Measurements from ENCODE around the gene UBE2E3.

UBE2E3 gene

GRCh38 chr2:180990794-180991193 is 10.4 kb downstream of the UBE2E3 start:
- no peaks in the 10 kb centered on the region for H3K27me3 ChIP-seq (ENCODE audit: control insufficient read depth in 2 of 2, insufficient read depth in 2 of 2, low read length in 2 of 2)
- peaks cover 0 to 3% of the 10 kb centered on the region in 2 donors for H3K36me3 ChIP-seq (ENCODE audit: control insufficient read depth in 2 of 2, insufficient read depth in 2 of 2, low read length in 2 of 2)
- H3K9ac ChIP-seq (ENCODE audit: low read depth in 1 of 2, low read length in 2 of 2) = no peak overlapping the region
- H3K9me3 ChIP-seq (ENCODE audit: control insufficient read depth in 2 of 2, low read length in 2 of 2) = no peaks in the 10 kb centered on the region
- no peak overlapping the region for H3K27ac ChIP-seq (ENCODE audit: low read depth in 2 of 2, low read length in 2 of 2)
- no peak overlapping the region for H3K4me3 ChIP-seq (ENCODE audit: low read length in 2 of 2)
- no peaks in the 10 kb centered on the region for H3K4me1 ChIP-seq (ENCODE audit: control insufficient read depth in 2 of 2, insufficient read depth in 2 of 2, low read length in 2 of 2)

- H3K4me1 ChIP-seq (ENCODE audit: control insufficient read depth in 2 of 2, insufficient read depth in 2 of 2, low read length in 2 of 2) = no peaks in the 10 kb centered on the region
- peaks cover 0 to 3% of the 10 kb centered on the region in 2 donors for H3K36me3 ChIP-seq (ENCODE audit: control insufficient read depth in 2 of 2, insufficient read depth in 2 of 2, low read length in 2 of 2)
- H3K9ac ChIP-seq (ENCODE audit: low read depth in 1 of 2, low read length in 2 of 2) = no peak overlapping the region
- no peaks in the 10 kb centered on the region for H3K9me3 ChIP-seq (ENCODE audit: control insufficient read depth in 2 of 2, low read length in 2 of 2)
- no peak overlapping the region for H3K27ac ChIP-seq (ENCODE audit: low read depth in 2 of 2, low read length in 2 of 2)
- no peaks in the 10 kb centered on the region for H3K27me3 ChIP-seq (ENCODE audit: control insufficient read depth in 2 of 2, insufficient read depth in 2 of 2, low read length in 2 of 2)
- H3K4me3 ChIP-seq (ENCODE audit: low read length in 2 of 2) = no peak overlapping the region
Measured at GRCh38 chr2:180991361-180991760, 11.0 kb downstream of the UBE2E3 start.

GRCh38 chr2:180991820-180992219 is 11.4 kb downstream of the UBE2E3 start:
- Histone ChIP-seq H3K4me1 (ENCODE audit: control insufficient read depth in 2 of 2, insufficient read depth in 2 of 2, low read length in 2 of 2) (no peaks in the 10 kb centered on the region), H3K4me3 (ENCODE audit: low read length in 2 of 2) (no peak overlapping the region), H3K9me3 (ENCODE audit: control insufficient read depth in 2 of 2, low read length in 2 of 2) (no peaks in the 10 kb centered on the region), H3K9ac (ENCODE audit: low read depth in 1 of 2, low read length in 2 of 2) (no peak overlapping the region), H3K36me3 (ENCODE audit: control insufficient read depth in 2 of 2, insufficient read depth in 2 of 2, low read length in 2 of 2) (peaks cover 0 to 3% of the 10 kb centered on the region in 2 donors), H3K27ac (ENCODE audit: low read depth in 2 of 2, low read length in 2 of 2) (no peak overlapping the region), H3K27me3 (ENCODE audit: control insufficient read depth in 2 of 2, insufficient read depth in 2 of 2, low read length in 2 of 2) (no peaks in the 10 kb centered on the region)

GRCh38 chr2:180992994-180993393 is 12.6 kb downstream of the UBE2E3 start:
- no peak overlapping the region for H3K27ac ChIP-seq (ENCODE audit: low read depth in 2 of 2, low read length in 2 of 2)
- no peaks in the 10 kb centered on the region for H3K4me1 ChIP-seq (ENCODE audit: control insufficient read depth in 2 of 2, insufficient read depth in 2 of 2, low read length in 2 of 2)

GRCh38 chr2:180999274-180999964 is 19.0 kb downstream of the UBE2E3 start:
- Histone ChIP-seq H3K27ac (ENCODE audit: low read depth in 2 of 2, low read length in 2 of 2) (no peak overlapping the region), H3K4me3 (ENCODE audit: low read length in 2 of 2) (no peak overlapping the region)

More at GRCh38 chr2:180992994-180993393, 12.6 kb downstream of the UBE2E3 start:
- H3K9me3 ChIP-seq (ENCODE audit: control insufficient read depth in 2 of 2, low read length in 2 of 2) = no peaks in the 10 kb centered on the region
- no peak overlapping the region for H3K4me3 ChIP-seq (ENCODE audit: low read length in 2 of 2)
- no peaks in the 10 kb centered on the region for H3K27me3 ChIP-seq (ENCODE audit: control insufficient read depth in 2 of 2, insufficient read depth in 2 of 2, low read length in 2 of 2)
- no peak overlapping the region for H3K9ac ChIP-seq (ENCODE audit: low read depth in 1 of 2, low read length in 2 of 2)
- H3K36me3 ChIP-seq (ENCODE audit: control insufficient read depth in 2 of 2, insufficient read depth in 2 of 2, low read length in 2 of 2) = peaks cover 0 to 3% of the 10 kb centered on the region in 2 donors

GRCh38 chr2:181004647-181005325 is 24.4 kb downstream of the UBE2E3 start:
- H3K9ac ChIP-seq (ENCODE audit: low read depth in 1 of 2, low read length in 2 of 2) = no peak overlapping the region
- no peak overlapping the region for H3K27ac ChIP-seq (ENCODE audit: low read depth in 2 of 2, low read length in 2 of 2)
- H3K4me3 ChIP-seq (ENCODE audit: low read length in 2 of 2) = no peak overlapping the region
- no peaks in the 10 kb centered on the region for H3K4me1 ChIP-seq (ENCODE audit: control insufficient read depth in 2 of 2, insufficient read depth in 2 of 2, low read length in 2 of 2)
- H3K36me3 ChIP-seq (ENCODE audit: control insufficient read depth in 2 of 2, insufficient read depth in 2 of 2, low read length in 2 of 2) = no peaks in the 10 kb centered on the region
- no peaks in the 10 kb centered on the region for H3K9me3 ChIP-seq (ENCODE audit: control insufficient read depth in 2 of 2, low read length in 2 of 2)
- no peaks in the 10 kb centered on the region for H3K27me3 ChIP-seq (ENCODE audit: control insufficient read depth in 2 of 2, insufficient read depth in 2 of 2, low read length in 2 of 2)

More at GRCh38 chr2:180999274-180999964, 19.0 kb downstream of the UBE2E3 start:
- no peaks in the 10 kb centered on the region for H3K4me1 ChIP-seq (ENCODE audit: control insufficient read depth in 2 of 2, insufficient read depth in 2 of 2, low read length in 2 of 2)
- H3K36me3 ChIP-seq (ENCODE audit: control insufficient read depth in 2 of 2, insufficient read depth in 2 of 2, low read length in 2 of 2) = no peaks in the 10 kb centered on the region
- no peak overlapping the region for H3K9ac ChIP-seq (ENCODE audit: low read depth in 1 of 2, low read length in 2 of 2)
- no peaks in the 10 kb centered on the region for H3K27me3 ChIP-seq (ENCODE audit: control insufficient read depth in 2 of 2, insufficient read depth in 2 of 2, low read length in 2 of 2)
- H3K9me3 ChIP-seq (ENCODE audit: control insufficient read depth in 2 of 2, low read length in 2 of 2) = no peaks in the 10 kb centered on the region

GRCh38 chr2:181005326-181005655 is 24.9 kb downstream of the UBE2E3 start:
- no peaks in the 10 kb centered on the region for H3K27me3 ChIP-seq (ENCODE audit: control insufficient read depth in 2 of 2, insufficient read depth in 2 of 2, low read length in 2 of 2)
- H3K9ac ChIP-seq (ENCODE audit: low read depth in 1 of 2, low read length in 2 of 2) = no peak overlapping the region
- no peak overlapping the region for H3K4me3 ChIP-seq (ENCODE audit: low read length in 2 of 2)
- H3K27ac ChIP-seq (ENCODE audit: low read depth in 2 of 2, low read length in 2 of 2) = no peak overlapping the region
- no peaks in the 10 kb centered on the region for H3K9me3 ChIP-seq (ENCODE audit: control insufficient read depth in 2 of 2, low read length in 2 of 2)
- H3K4me1 ChIP-seq (ENCODE audit: control insufficient read depth in 2 of 2, insufficient read depth in 2 of 2, low read length in 2 of 2) = no peaks in the 10 kb centered on the region
- no peaks in the 10 kb centered on the region for H3K36me3 ChIP-seq (ENCODE audit: control insufficient read depth in 2 of 2, insufficient read depth in 2 of 2, low read length in 2 of 2)

GRCh38 chr2:181005809-181006208 is 25.4 kb downstream of the UBE2E3 start:
- H3K4me1 ChIP-seq (ENCODE audit: control insufficient read depth in 2 of 2, insufficient read depth in 2 of 2, low read length in 2 of 2) = no peaks in the 10 kb centered on the region
- H3K27ac ChIP-seq (ENCODE audit: low read depth in 2 of 2, low read length in 2 of 2) = no peak overlapping the region

GRCh38 chr2:181007086-181007837 is 26.9 kb downstream of the UBE2E3 start:
- Histone ChIP-seq H3K27me3 (ENCODE audit: control insufficient read depth in 2 of 2, insufficient read depth in 2 of 2, low read length in 2 of 2) (no peaks in the 10 kb centered on the region), H3K9me3 (ENCODE audit: control insufficient read depth in 2 of 2, low read length in 2 of 2) (no peaks in the 10 kb centered on the region), H3K4me1 (ENCODE audit: control insufficient read depth in 2 of 2, insufficient read depth in 2 of 2, low read length in 2 of 2) (no peaks in the 10 kb centered on the region), H3K9ac (ENCODE audit: low read depth in 1 of 2, low read length in 2 of 2) (no peak overlapping the region), H3K4me3 (ENCODE audit: low read length in 2 of 2) (no peak overlapping the region), H3K27ac (ENCODE audit: low read depth in 2 of 2, low read length in 2 of 2) (no peak overlapping the region), H3K36me3 (ENCODE audit: control insufficient read depth in 2 of 2, insufficient read depth in 2 of 2, low read length in 2 of 2) (no peaks in the 10 kb centered on the region)

More at GRCh38 chr2:181005809-181006208, 25.4 kb downstream of the UBE2E3 start:
- H3K27me3 ChIP-seq (ENCODE audit: control insufficient read depth in 2 of 2, insufficient read depth in 2 of 2, low read length in 2 of 2) = no peaks in the 10 kb centered on the region
- H3K9ac ChIP-seq (ENCODE audit: low read depth in 1 of 2, low read length in 2 of 2) = no peak overlapping the region
- no peaks in the 10 kb centered on the region for H3K9me3 ChIP-seq (ENCODE audit: control insufficient read depth in 2 of 2, low read length in 2 of 2)
- no peaks in the 10 kb centered on the region for H3K36me3 ChIP-seq (ENCODE audit: control insufficient read depth in 2 of 2, insufficient read depth in 2 of 2, low read length in 2 of 2)
- H3K4me3 ChIP-seq (ENCODE audit: low read length in 2 of 2) = no peak overlapping the region

- Histone ChIP-seq H3K9me3 (ENCODE audit: control insufficient read depth in 2 of 2, low read length in 2 of 2) (no peaks in the 10 kb centered on the region), H3K4me3 (ENCODE audit: low read length in 2 of 2) (no peak overlapping the region), H3K27me3 (ENCODE audit: control insufficient read depth in 2 of 2, insufficient read depth in 2 of 2, low read length in 2 of 2) (no peaks in the 10 kb centered on the region), H3K27ac (ENCODE audit: low read depth in 2 of 2, low read length in 2 of 2) (no peak overlapping the region), H3K9ac (ENCODE audit: low read depth in 1 of 2, low read length in 2 of 2) (no peak overlapping the region), H3K36me3 (ENCODE audit: control insufficient read depth in 2 of 2, insufficient read depth in 2 of 2, low read length in 2 of 2) (no peaks in the 10 kb centered on the region), H3K4me1 (ENCODE audit: control insufficient read depth in 2 of 2, insufficient read depth in 2 of 2, low read length in 2 of 2) (no peaks in the 10 kb centered on the region)
Measured at GRCh38 chr2:181008407-181008806, 28.0 kb downstream of the UBE2E3 start.

Measured in mucosa of rectum (tissue), 2 donors.